GM18505 (cell line): ENCODE data around the gene NRL.
"Not testable (repeated sequence)": the region's sequence is repeated elsewhere in the genome, so short reads cannot be mapped to it uniquely, and the experiment has no call there.

Experiments used
- ATAC-seq: cut with Tn5 transposase; IDR thresholded peaks from one replicate; pipeline ENCODE4 v1.9.1; 2021; ENCODE audit not compliant: unreplicated experiment
- POLR2A ChIP-seq: IDR thresholded peaks from 4 replicates; pipeline ENCODE4 v1.6.1; 2011; ENCODE audit warnings: borderline replicate concordance; ENCODE audit not compliant: insufficient read depth, insufficient read length; ENCODE audit errors: extremely low read depth

NRL gene

DNA sequence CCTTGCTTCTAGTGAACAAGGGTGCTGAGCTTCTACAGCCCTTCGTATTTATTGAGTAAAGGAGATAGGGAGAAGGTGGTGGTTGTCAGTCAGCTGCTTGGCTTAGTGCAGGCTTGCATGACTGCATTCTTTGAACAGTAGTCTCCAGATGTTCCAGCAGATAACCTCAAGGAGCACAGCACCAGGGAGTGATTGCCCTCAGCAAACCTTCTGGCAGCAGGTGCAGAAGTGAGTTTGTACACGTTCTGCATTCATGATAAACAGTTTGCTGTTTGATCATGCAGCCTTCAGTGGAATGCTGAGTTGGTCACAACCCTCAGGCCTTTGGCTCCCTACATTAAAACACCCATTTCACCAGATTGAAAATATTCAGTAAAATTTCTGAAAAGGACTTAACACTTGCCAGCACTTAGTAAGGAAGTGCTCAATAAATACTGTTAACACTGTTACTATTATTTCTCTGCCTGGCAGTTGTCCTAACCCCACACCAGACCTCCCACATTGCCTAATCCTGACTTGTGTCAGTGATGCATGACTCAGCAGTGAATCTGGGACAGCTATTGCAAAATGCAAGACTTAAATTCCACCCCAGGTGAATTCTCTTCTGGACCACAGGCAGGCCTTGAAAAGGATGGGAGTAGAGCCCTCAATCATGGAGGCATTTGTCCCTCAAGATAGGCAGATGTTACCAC is 81.9 kb downstream of the NRL start:
- no peak for TF ChIP-seq POLR2A

DNA sequence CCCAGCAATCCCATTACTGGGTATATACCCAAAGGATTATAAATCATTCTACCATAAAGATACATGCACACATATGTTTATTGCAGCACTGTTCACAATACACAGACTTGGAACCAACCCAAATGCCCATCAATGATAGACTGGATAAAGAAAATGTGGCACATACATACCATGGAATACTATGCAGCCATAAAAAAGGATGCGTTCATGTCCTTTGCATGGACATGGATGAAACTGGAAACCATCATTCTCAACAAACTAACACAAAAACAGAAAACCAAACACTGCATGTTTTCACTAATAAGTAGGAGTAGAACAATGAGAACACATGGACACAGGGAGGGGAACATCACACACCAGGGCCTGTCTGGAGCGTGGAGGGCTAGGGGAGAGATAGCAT is 83.4 kb downstream of the NRL start:
- not testable (repeated sequence) for ATAC-seq

More for the DNA sequence above, 81.9 kb downstream of the NRL start:
- ATAC-seq, result no peak

DNA sequence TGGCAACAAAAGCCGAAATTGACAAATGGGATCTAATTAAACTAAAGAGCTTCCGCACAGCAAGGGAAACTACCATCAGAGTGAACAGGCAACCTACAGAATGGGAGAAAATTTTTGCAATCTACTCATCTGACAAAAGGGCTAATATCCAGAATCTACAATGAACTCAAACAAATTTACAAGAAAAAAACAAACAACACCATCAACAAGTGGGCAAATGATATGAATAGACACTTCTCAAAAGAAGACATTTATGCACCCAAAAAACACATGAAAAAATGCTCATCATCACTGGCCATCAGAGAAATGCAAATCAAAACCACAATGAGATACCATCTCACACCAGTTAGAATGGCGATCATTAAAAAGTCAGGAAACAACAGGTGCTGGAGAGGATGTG is 85.1 kb downstream of the NRL start:
- ATAC-seq, result not testable (repeated sequence)
